PC-9 (cell line): Measurements from ENCODE around the gene MICAL2. TPM values are rescaled to one million over a fixed set of nuclear protein-coding genes. Genes with fewer than 3 reads are reported as not detected.

ENCODE experiments used
- BruUV-seq: library from RNA; stranded (reverse); fragments of 400-500 nt; replicated peaks from 2 replicates; lab custom pipeline; 2021; lab: Mats Ljungman, UMichigan
- CTCF ChIA-PET: fragments of 300-600 bp; sonication (Branson Sonifier 250); formaldehyde crosslinking; loops from one replicate; lab custom pipeline; 2022; ENCODE audit warnings: antibody characterized with exemption; lab: Charles Lee
- POLR2A ChIA-PET: fragments of 300-600 bp; sonication (Branson Sonifier 250); formaldehyde crosslinking; loops from one replicate; lab custom pipeline; 2022; ENCODE audit warnings: antibody characterized with exemption; ENCODE audit not compliant: unreplicated experiment; lab: Charles Lee
- DNase-seq, 2 experiments: peaks; one replicate each; pipeline versions ENCODE4 v3.0.0 to v3.0.0-alpha.2; 2015 to 2022; ENCODE audit warnings: mixed read lengths in 1 of 2
- H2AFZ ChIP-seq: fragments of 200-600 bp; sonication (generic); 2 replicates; pipeline ENCODE4 v1.8.1; 2017; ENCODE audit warnings: antibody characterized with exemption
- H3F3A ChIP-seq: fragments of 200-600 bp; sonication (generic); 2 replicates; pipeline ENCODE4 v1.8.1; 2017; ENCODE audit warnings: antibody characterized with exemption, mild to moderate bottlenecking, low read depth; ENCODE audit not compliant: insufficient read depth
- H3K27ac ChIP-seq: fragments of 200-600 bp; sonication (generic); 2 replicates; pipeline ENCODE4 v1.6.1; 2016; ENCODE audit warnings: mixed run types
- H3K27me3 ChIP-seq: fragments of 200-600 bp; sonication (generic); 2 replicates; pipeline ENCODE4 v1.6.1; 2016; ENCODE audit warnings: low read depth, mixed run types; ENCODE audit not compliant: insufficient read depth
- H3K36me3 ChIP-seq: fragments of 200-600 bp; sonication (generic); 2 replicates; pipeline ENCODE4 v1.6.1; 2016; ENCODE audit warnings: low read depth, mixed run types
- H3K4me1 ChIP-seq: fragments of 200-600 bp; sonication (generic); replicated peaks from 2 replicates; pipeline ENCODE4 v1.6.1; 2016; ENCODE audit warnings: mixed run types; ENCODE audit not compliant: insufficient read depth
- H3K4me2 ChIP-seq: fragments of 200-600 bp; sonication (generic); 2 replicates; pipeline ENCODE4 v1.6.1; 2017; ENCODE audit warnings: mixed run types
- H3K4me3 ChIP-seq: fragments of 200-600 bp; sonication (generic); 2 replicates; pipeline ENCODE4 v1.6.1; 2016; ENCODE audit warnings: mixed run types
- H3K79me2 ChIP-seq: fragments of 200-600 bp; sonication (generic); 2 replicates; pipeline ENCODE4 v1.6.1; 2017; ENCODE audit warnings: low read depth, mixed run types
- H3K9me2 ChIP-seq: fragments of 200-600 bp; sonication (generic); 2 replicates; pipeline ENCODE4 v1.8.1; 2017; ENCODE audit warnings: mild to moderate bottlenecking; ENCODE audit not compliant: insufficient read depth
- H3K9me3 ChIP-seq: fragments of 200-600 bp; sonication (generic); 2 replicates; pipeline ENCODE4 v1.8.1; 2016; ENCODE audit warnings: low read depth; ENCODE audit not compliant: insufficient read depth
- H4K20me1 ChIP-seq: fragments of 200-600 bp; sonication (generic); 2 replicates; pipeline ENCODE4 v1.8.1; 2017; ENCODE audit not compliant: insufficient read depth
- CTCF ChIP-seq: fragments of 200-600 bp; sonication (generic); conservative IDR thresholded peaks from 2 replicates; pipeline ENCODE4 v1.6.1; 2017; ENCODE audit warnings: mixed run types, antibody characterized with exemption, mild to moderate bottlenecking, moderate library complexity
- EZH2 ChIP-seq: fragments of 200-600 bp; sonication (generic); IDR thresholded peaks from 2 replicates; pipeline ENCODE4 v1.8.0; 2017; ENCODE audit warnings: antibody characterized with exemption, low read depth
- intact Hi-C: fragments of 100-400 bp; cut with micrococcal nuclease; formaldehyde crosslinking; loops from one replicate; pipeline ENCODE4 v1.10.0; 2022; ENCODE audit not compliant: unreplicated experiment
- total RNA-seq: library from RNA; stranded (reverse); gene quantifications from 2 replicates; pipeline ENCODE4 v1.2.3, GENCODE V29; 2021

The MICAL2 gene
- total RNA-seq, 1 experiment from 2014 or later, result 32.4 TPM

- H3K4me1 ChIP-seq, result peaks cover 70% of the 10 kb centered on the region
- H2AFZ ChIP-seq, result no peak overlapping the region
- peaks cover 41% of the 10 kb centered on the region for H3F3A ChIP-seq
- DNase-seq, result no peak
- H3K79me2 ChIP-seq, result no peaks in the 10 kb centered on the region
- no peak for TF ChIP-seq CTCF
- TF ChIP-seq EZH2, result no peak
- no TSS peak for BruUV-seq
- H3K9me2 ChIP-seq, result no peaks in the 10 kb centered on the region
- intact Hi-C loops, result loop anchor here (10.0 kb wide), 1 partner anchor 60 kb away; no protein-coding TSS in a partner anchor
- POLR2A ChIA-PET, result interaction anchor here (0.6 to 0.7 kb wide), 2 partner anchors 56 to 99 kb away, joined by 5 to 17 read pairs; no protein-coding TSS in a partner anchor
- H3K27me3 ChIP-seq, result no peaks in the 10 kb centered on the region
- H3K4me3 ChIP-seq, result no peak overlapping the region
- peak overlapping the region; percentile 94 for H3K27ac ChIP-seq
- H3K9me3 ChIP-seq, result no peaks in the 10 kb centered on the region
- CTCF ChIA-PET, result interaction anchor here (0.6 to 1.1 kb wide), 3 partner anchors 18 to 169 kb away, joined by 3 to 4 read pairs (median 3); no protein-coding TSS in a partner anchor
- 0 out of 2 replicates have a peak, but pooled peaks cover 11% of the 10 kb centered on the region for H3K36me3 ChIP-seq
- H4K20me1 ChIP-seq, result no peaks in the 10 kb centered on the region
- H3K4me2 ChIP-seq, result peak overlapping the region; percentile 76
These were observed 114.8 kb downstream of the MICAL2 start for GRCh38 chr11:12225046-12225739.

GRCh38 chr11:12226093-12226492 is 115.7 kb downstream of the MICAL2 start:
- H4K20me1 ChIP-seq, result no peaks in the 10 kb centered on the region
- TF ChIP-seq CTCF (no peak), EZH2 (no peak)
- H3K27ac ChIP-seq, result no peak overlapping the region
- no peaks in the 10 kb centered on the region for H3K79me2 ChIP-seq
- H2AFZ ChIP-seq, result no peak overlapping the region
- BruUV-seq, result no TSS peak
- H3K27me3 ChIP-seq, result no peaks in the 10 kb centered on the region
- peaks cover 63% of the 10 kb centered on the region for H3K4me1 ChIP-seq
- no peaks in the 10 kb centered on the region for H3K9me3 ChIP-seq
- H3K4me2 ChIP-seq, result no peak overlapping the region
- H3F3A ChIP-seq, result peaks cover 35% of the 10 kb centered on the region
- no peak for DNase-seq
- 0 out of 2 replicates have a peak, but pooled peaks cover 11% of the 10 kb centered on the region for H3K36me3 ChIP-seq
- no peak overlapping the region for H3K4me3 ChIP-seq
- CTCF ChIA-PET, result no interaction called here
- POLR2A ChIA-PET, result interaction anchor here (0.7 kb wide), 1 partner anchor 100 kb away, joined by 5 read pairs; no protein-coding TSS in a partner anchor
- intact Hi-C loops, result loop anchor here (10.0 kb wide), 1 partner anchor 61 kb away; no protein-coding TSS in a partner anchor
- no peaks in the 10 kb centered on the region for H3K9me2 ChIP-seq

GRCh38 chr11:12229450-12230229 is 119.2 kb downstream of the MICAL2 start:
- Histone ChIP-seq H3K4me2 (peak overlapping the region; percentile 31; the same call in 1 of the 2 replicates), H4K20me1 (no peaks in the 10 kb centered on the region), H3K4me3 (no peak overlapping the region), H3K36me3 (0 out of 2 replicates have a peak, but pooled peaks cover 11% of the 10 kb centered on the region), H3F3A (peaks cover 6% of the 10 kb centered on the region), H3K4me1 (peaks cover 41% of the 10 kb centered on the region), H3K27ac (peak overlapping the region; percentile 60), H2AFZ (no peak overlapping the region), H3K79me2 (no peaks in the 10 kb centered on the region), H3K9me2 (no peaks in the 10 kb centered on the region), H3K9me3 (no peaks in the 10 kb centered on the region), H3K27me3 (no peaks in the 10 kb centered on the region)
- CTCF ChIA-PET, result no interaction called here
- no peak for DNase-seq
- TF ChIP-seq EZH2, result no peak
- BruUV-seq, result no TSS peak
- intact Hi-C loops, result loop anchor here (10.0 kb wide), 1 partner anchor 65 kb away; no protein-coding TSS in a partner anchor
- POLR2A ChIA-PET, result no interaction called here
